ENCODE data around the gene RFNG. TPM values are rescaled to one million over a fixed set of nuclear protein-coding genes. Genes with fewer than 3 reads are reported as not detected.

The RFNG gene
- total and polyA plus RNA-seq, 2 of the 4 experiments (the other 2 are of a cell fraction): 6.8 to 47.3 TPM

- TF ChIP-seq CTCF (conservative IDR thresholded peaks at IDR 0.05; ENCODE audit: low read depth, low read length): no peak
Measured at GRCh38 chr17:82016061-82016874, 35.3 kb downstream of the RFNG start (continued).

- in situ Hi-C loops (cut with MboI; ENCODE audit: low sequenced_read_pairs): loop anchor here (5.0 kb wide), 1 partner anchor 48 kb away; no protein-coding TSS in a partner anchor
- Histone ChIP-seq H3K4ac (ENCODE audit: low read depth, low read length) (no peak overlapping the region), H2BK15ac (ENCODE audit: low read depth, low read length) (no peak overlapping the region), H3K9me1 (ENCODE audit: insufficient read depth, low read length) (no peaks in the 10 kb centered on the region), H3K4me2 (ENCODE audit: low read depth, low read length) (no peak overlapping the region), H3K4me3 (ENCODE audit: insufficient read depth, low read depth, low read length) (no peak overlapping the region), H3K36me3 (ENCODE audit: control insufficient read depth, insufficient read depth, low read length) (peaks cover 10% of the 10 kb centered on the region; the same call in 1 of the 2 replicates), H2AK9ac (replicated peaks; ENCODE audit: low read depth, low read length, poor library complexity) (no peak overlapping the region), H2BK20ac (ENCODE audit: low read depth, low read length) (no peak overlapping the region), H4K91ac (ENCODE audit: insufficient read depth, low read depth, low read length) (no peak overlapping the region), H2AFZ (replicated peaks; ENCODE audit: low read length, poor library complexity) (no peak overlapping the region), H3K23ac (ENCODE audit: low read depth, low read length) (no peak overlapping the region), H3K18ac (ENCODE audit: low read depth, low read length) (no peak overlapping the region), H3K27ac (ENCODE audit: insufficient read depth, low read length) (no peak overlapping the region), H3K27me3 (ENCODE audit: control insufficient read depth, insufficient read depth, low read length) (no peaks in the 10 kb centered on the region), H3K14ac (replicated peaks; ENCODE audit: low read depth, low read length) (no peak overlapping the region), H3K9ac (ENCODE audit: low read depth, low read length) (no peak overlapping the region), H3K9me3 (ENCODE audit: control insufficient read depth, insufficient read depth, low read length) (no peaks in the 10 kb centered on the region), H2AK5ac (ENCODE audit: low read depth, low read length) (no peak overlapping the region), H4K5ac (ENCODE audit: low read depth, low read length) (no peak overlapping the region), H2BK5ac (ENCODE audit: low read depth, low read length, poor library complexity, severe bottlenecking) (no peak overlapping the region), H2BK120ac (ENCODE audit: low read depth, low read length) (no peak overlapping the region), H3K79me1 (ENCODE audit: low read depth in 1 of 2, low read length in 2 of 2) (peaks cover 0 to 13% of the 10 kb centered on the region in 2 experiments; a peak in 2 of 4 replicates), H3K4me1 (ENCODE audit: control insufficient read depth, insufficient read depth, low read length) (no peaks in the 10 kb centered on the region), H3K56ac (ENCODE audit: extremely low read depth, insufficient read depth, low read length) (no peak overlapping the region), H4K20me1 (ENCODE audit: insufficient read depth, low read length) (peaks cover 6% of the 10 kb centered on the region), H4K8ac (ENCODE audit: low read depth in 2 of 2, low read length in 2 of 2) (no peak overlapping the region)
- BruUV-seq (replicated peaks): no TSS peak
- ChIA-PET POLR2A (ENCODE audit: unreplicated experiment) (no interaction called here), CTCF (no interaction called here)
- DNase-seq (no peak), ATAC-seq (ENCODE audit: low read depth) (no peak)
- dilution Hi-C loops (cut with HindIII; ENCODE audit: low sequenced_read_pairs, unreplicated experiment): no loop called here
- TF ChIP-seq USF2 (IDR thresholded peaks at IDR 0.05; ENCODE audit: low read depth, low read length): no peak
- intact Hi-C loops (cut with micrococcal nuclease): no loop called here
- WGBS, 2 experiments (ENCODE audit: extremely low coverage in 2 of 2, insufficient read length in 1 of 2): 66% methylated on average over 8 of the region's 24 CpGs; no CpG with 5 or more reads in 1 of the 2 experiments
Measured at GRCh38 chr17:82015311-82015971, 36.2 kb downstream of the RFNG start.
